IPS DF 6.9 (cell line): Measurements from ENCODE around the gene DGCR6L.
"Not testable (repeated sequence)": the region's sequence is repeated elsewhere in the genome, so short reads cannot be mapped to it uniquely, and the experiment has no call there.

Source experiments
- DNase-seq: peaks from one replicate; pipeline ENCODE4 v3.0.0-alpha.2; 2013; ENCODE audit warnings: low read depth, low spot score
- H3K27ac ChIP-seq: one replicate; pipeline ENCODE4 v1.5.1; 2013; ENCODE audit warnings: low read length, control low read depth
- H3K27me3 ChIP-seq: 2 replicates; pipeline ENCODE4 v1.6.1; 2013; ENCODE audit warnings: mild to moderate bottlenecking, low read length; ENCODE audit not compliant: control insufficient read depth, insufficient read depth
- H3K36me3 ChIP-seq: 2 replicates; pipeline ENCODE4 v1.6.1; 2013; ENCODE audit warnings: low read length; ENCODE audit not compliant: control insufficient read depth, insufficient read depth
- H3K4me1 ChIP-seq: 2 replicates; pipeline ENCODE4 v1.6.1; 2013; ENCODE audit warnings: low read length; ENCODE audit not compliant: control insufficient read depth, insufficient read depth
- H3K4me3 ChIP-seq: 2 replicates; pipeline ENCODE4 v1.5.1; 2013; ENCODE audit warnings: mild to moderate bottlenecking, low read length
- H3K9me3 ChIP-seq: 2 replicates; pipeline ENCODE4 v1.6.1; 2013; ENCODE audit warnings: low read length, inconsistent platforms; ENCODE audit not compliant: control insufficient read depth, insufficient read depth
- WGBS: extraction: QIAGEN DNeasy Blood & Tissue Kit; methylation state at CpG from one replicate; pipeline ENCODE4 v1.1.7; 2013; ENCODE audit warnings: mixed read lengths, missing lambda C conversion rate; ENCODE audit not compliant: insufficient read length, insufficient coverage; 5-methylcytosine and 5-hydroxymethylcytosine counted together

DGCR6L gene

GRCh38 chr22:20306646-20307447, 13.0 kb downstream of the DGCR6L start:
- H3K4me1 ChIP-seq, H3K36me3 ChIP-seq, H3K9me3 ChIP-seq, DNase-seq, H3K4me3 ChIP-seq, H3K27ac ChIP-seq, H3K27me3 ChIP-seq: not testable (repeated sequence)
- no CpG with 5 or more reads among the region's 21 CpGs for WGBS

- no peak for DNase-seq
- Histone ChIP-seq H3K4me3 (no peak overlapping the region), H3K4me1 (no peaks in the 10 kb centered on the region), H3K27me3 (peaks cover under 1% of the 10 kb centered on the region; the same call in 1 of the 2 replicates), H3K36me3 (no peaks in the 10 kb centered on the region), H3K27ac (no peak overlapping the region), H3K9me3 (no peaks in the 10 kb centered on the region)
- no CpG with 5 or more reads among the region's 21 CpGs for WGBS
These were observed 13.8 kb downstream of the DGCR6L start for GRCh38 chr22:20305894-20306645.

GRCh38 chr22:20305230-20305893, 14.5 kb downstream of the DGCR6L start:
- not testable (repeated sequence) for H3K4me3 ChIP-seq, H3K27me3 ChIP-seq, H3K9me3 ChIP-seq, H3K4me1 ChIP-seq, H3K36me3 ChIP-seq, H3K27ac ChIP-seq, DNase-seq
- no CpG with 5 or more reads among the region's 12 CpGs for WGBS

GRCh38 chr22:20304646-20305045, 15.2 kb downstream of the DGCR6L start:
- Histone ChIP-seq H3K4me3 (no peak overlapping the region), H3K9me3 (no peaks in the 10 kb centered on the region), H3K36me3 (no peaks in the 10 kb centered on the region), H3K4me1 (peaks cover 2% of the 10 kb centered on the region; the same call in 1 of the 2 replicates), H3K27ac (no peak overlapping the region), H3K27me3 (peaks cover 5% of the 10 kb centered on the region; the same call in 1 of the 2 replicates)
- no CpG with 5 or more reads among the region's 9 CpGs for WGBS
- no peak for DNase-seq

GRCh38 chr22:20303229-20303534, 16.7 kb downstream of the DGCR6L start:
- DNase-seq, H3K36me3 ChIP-seq, H3K9me3 ChIP-seq, H3K27me3 ChIP-seq, H3K27ac ChIP-seq, H3K4me1 ChIP-seq, H3K4me3 ChIP-seq: not testable (repeated sequence)
- WGBS, result no CpG with 5 or more reads among the region's 7 CpGs

GRCh38 chr22:20302438-20303228, 17.2 kb downstream of the DGCR6L start:
- Histone ChIP-seq H3K4me3 (no peak overlapping the region), H3K36me3 (no peaks in the 10 kb centered on the region), H3K4me1 (peaks cover 5% of the 10 kb centered on the region; the same call in 1 of the 2 replicates), H3K27ac (no peak overlapping the region), H3K27me3 (peaks cover 5% of the 10 kb centered on the region; the same call in 1 of the 2 replicates), H3K9me3 (no peaks in the 10 kb centered on the region)
- DNase-seq, result no peak
- WGBS, result no CpG with 5 or more reads among the region's 13 CpGs

- Histone ChIP-seq H3K27me3 (peaks cover 5% of the 10 kb centered on the region; the same call in 1 of the 2 replicates), H3K9me3 (no peaks in the 10 kb centered on the region), H3K4me1 (peaks cover 5% of the 10 kb centered on the region; the same call in 1 of the 2 replicates), H3K36me3 (no peaks in the 10 kb centered on the region), H3K4me3 (peak overlapping the region; percentile 61), H3K27ac (no peak overlapping the region)
- no CpG with 5 or more reads among the region's 52 CpGs for WGBS
- DNase-seq, result no peak
These were observed 20.1 kb downstream of the DGCR6L start for GRCh38 chr22:20299746-20300136.

- no peaks in the 10 kb centered on the region for H3K9me3 ChIP-seq
- H3K4me1 ChIP-seq, result peaks cover 5% of the 10 kb centered on the region; the same call in 1 of the 2 replicates
- DNase-seq, result peak; percentile 68
- WGBS, result no CpG with 5 or more reads among the region's 90 CpGs
- no peaks in the 10 kb centered on the region for H3K36me3 ChIP-seq
- no peak overlapping the region for H3K27ac ChIP-seq
- peak overlapping the region; percentile 61 for H3K4me3 ChIP-seq
- H3K27me3 ChIP-seq, result peaks cover 5% of the 10 kb centered on the region; the same call in 1 of the 2 replicates
These were observed 20.8 kb downstream of the DGCR6L start for GRCh38 chr22:20298803-20299745.

- no peak for DNase-seq
- peaks cover 5% of the 10 kb centered on the region; the same call in 1 of the 2 replicates for H3K4me1 ChIP-seq
- WGBS, result no CpG with 5 or more reads among the region's 25 CpGs
- no peak overlapping the region for H3K27ac ChIP-seq
- H3K9me3 ChIP-seq, result no peaks in the 10 kb centered on the region
- H3K4me3 ChIP-seq, result peak overlapping the region; percentile 61
- H3K36me3 ChIP-seq, result no peaks in the 10 kb centered on the region
- H3K27me3 ChIP-seq, result peaks cover 5% of the 10 kb centered on the region; the same call in 1 of the 2 replicates
These were observed 21.6 kb downstream of the DGCR6L start for GRCh38 chr22:20298110-20298802.
